HEK293 (cell line): Measurements from ENCODE around the gene FOXF1.

Experiments
- CTCF ChIA-PET: fragments of 350-600 bp; formaldehyde crosslinking; extraction: SDS; loops from one replicate; lab custom pipeline; 2021; ENCODE audit warnings: antibody characterized with exemption; lab: Yijun Ruan, JAX
- POLR2A ChIA-PET: fragments of 300-600 bp; formaldehyde crosslinking; extraction: SDS; loops from one replicate; lab custom pipeline; 2020; ENCODE audit warnings: antibody characterized with exemption, inconsistent platforms; lab: Yijun Ruan, JAX
- H3K27ac ChIP-seq: fragments of 200-500 bp; sonication (Bioruptor generic); 2 replicates; pipeline ENCODE4 v1.5.1; 2014; ENCODE audit warnings: low read depth, low read length, control low read depth, inconsistent platforms; ENCODE audit errors: extremely low read depth
- H3K36me3 ChIP-seq, 2 experiments: fragments of 200-500 bp in 1 of 2; sonication (Bioruptor generic) in 1 of 2; 1 replicate in 1 of 2; 2 replicates in 1 of 2; pipeline ENCODE4 v1.5.1; 2014 to 2017; ENCODE audit warnings: inconsistent platforms in 2 of 2, low read length in 2 of 2; ENCODE audit not compliant: control insufficient read depth in 2 of 2, insufficient read depth in 1 of 2
- H3K4me1 ChIP-seq: fragments of 200-500 bp; sonication (Bioruptor generic); 2 replicates; pipeline ENCODE4 v1.5.1; 2014; ENCODE audit warnings: mild to moderate bottlenecking, low read length, inconsistent platforms; ENCODE audit not compliant: control insufficient read depth, insufficient read depth
- H3K4me3 ChIP-seq: 2 replicates; pipeline ENCODE4 v1.5.1; 2011; ENCODE audit warnings: low read depth, mild to moderate bottlenecking, control low read depth, low read length, moderate library complexity
- H3K9me3 ChIP-seq: fragments of 200-500 bp; sonication (Bioruptor generic); 2 replicates; pipeline ENCODE4 v1.5.1; 2014; ENCODE audit warnings: low read depth, low read length, inconsistent platforms; ENCODE audit not compliant: control insufficient read depth, insufficient read depth
- GLIS1 ChIP-seq: fragments of 450-650 bp; formaldehyde crosslinking; IDR thresholded peaks from 2 replicates; pipeline ENCODE4 v1.5.1; 2016; ENCODE audit warnings: missing biosample characterization, missing genetic modification characterization
- HOXC10 ChIP-seq: sonication (generic); formaldehyde crosslinking; IDR thresholded peaks from 2 replicates; pipeline ENCODE4 v1.8.1; 2023; ENCODE audit warnings: mild to moderate bottlenecking, missing genetic modification reagents
- KLF16 ChIP-seq: fragments of 450-650 bp; formaldehyde crosslinking; IDR thresholded peaks from 2 replicates; pipeline ENCODE4 v1.5.1; 2017; ENCODE audit warnings: missing biosample characterization, missing genetic modification characterization
- YY1 ChIP-seq: fragments of 450-650 bp; formaldehyde crosslinking; IDR thresholded peaks from 2 replicates; pipeline ENCODE4 v1.5.1; 2018; ENCODE audit warnings: missing biosample characterization, missing genetic modification characterization
- ZNF112 ChIP-seq: fragments of 450-650 bp; formaldehyde crosslinking; IDR thresholded peaks from 2 replicates; pipeline ENCODE4 v1.5.0; 2017; ENCODE audit warnings: missing biosample characterization, missing genetic modification characterization
- ZNF146 ChIP-seq: fragments of 450-650 bp; formaldehyde crosslinking; IDR thresholded peaks from 2 replicates; pipeline ENCODE4 v1.5.1; 2016; ENCODE audit warnings: missing biosample characterization, missing genetic modification characterization
- ZNF48 ChIP-seq: fragments of 450-650 bp; formaldehyde crosslinking; IDR thresholded peaks from 2 replicates; pipeline ENCODE4 v1.5.1; 2016; ENCODE audit warnings: missing biosample characterization, missing genetic modification characterization
- ZNF623 ChIP-seq: fragments of 450-650 bp; formaldehyde crosslinking; IDR thresholded peaks from 2 replicates; pipeline ENCODE4 v1.5.1; 2016; ENCODE audit warnings: missing biosample characterization, missing genetic modification characterization
- ZNF626 ChIP-seq: fragments of 450-650 bp; sonication (Bioruptor Pico); formaldehyde crosslinking; IDR thresholded peaks from 2 replicates; pipeline ENCODE4 v1.5.1; 2018; ENCODE audit warnings: missing biosample characterization, missing genetic modification characterization, inconsistent platforms
- ZNF768 ChIP-seq: fragments of 450-650 bp; formaldehyde crosslinking; IDR thresholded peaks from 2 replicates; pipeline ENCODE4 v1.5.1; 2018; ENCODE audit warnings: missing biosample characterization, mild to moderate bottlenecking, missing genetic modification characterization
- ZSCAN30 ChIP-seq: fragments of 450-650 bp; IDR thresholded peaks from 2 replicates; pipeline ENCODE4 v1.5.1; 2018; ENCODE audit warnings: missing biosample characterization, mild to moderate bottlenecking, missing genetic modification characterization, moderate library complexity
- TF ChIP-seq, protein P1 (sequence below): fragments of 450-650 bp; formaldehyde crosslinking; IDR thresholded peaks from 2 replicates; pipeline ENCODE4 v1.5.1; 2016; ENCODE audit warnings: missing biosample characterization, missing genetic modification characterization, low read depth
- TF ChIP-seq, protein P2 (sequence below): fragments of 450-650 bp; formaldehyde crosslinking; IDR thresholded peaks from 2 replicates; pipeline ENCODE4 v1.5.1; 2017; ENCODE audit warnings: missing biosample characterization, mild to moderate bottlenecking, missing genetic modification characterization, moderate library complexity
- TF ChIP-seq, protein P3 (sequence below): fragments of 450-650 bp; formaldehyde crosslinking; IDR thresholded peaks from 2 replicates; pipeline ENCODE4; 2016; ENCODE audit warnings: missing biosample characterization, missing genetic modification characterization

The FOXF1 gene

DNA sequence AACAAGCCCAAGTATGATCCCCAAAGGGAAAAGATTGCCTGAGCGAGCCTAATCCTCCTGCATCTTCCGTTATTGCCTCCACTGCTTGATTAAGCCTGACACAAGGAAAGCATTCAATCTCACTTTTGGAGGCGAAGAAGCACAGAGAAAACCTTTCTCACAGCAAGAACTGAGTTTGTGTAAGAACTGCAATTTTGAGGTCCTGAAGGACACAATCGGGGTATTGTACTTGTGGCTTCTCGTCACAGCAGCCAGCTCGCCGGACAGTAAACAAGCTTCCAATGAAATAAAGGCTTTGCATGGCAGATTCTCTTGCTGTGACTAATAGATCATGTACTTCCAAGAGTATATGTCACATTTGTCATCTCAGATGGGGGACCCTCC is 18.7 kb upstream of the FOXF1 start:
- no peak overlapping the region for H3K4me3 ChIP-seq
- no peaks in the 10 kb centered on the region for H3K9me3 ChIP-seq
- H3K36me3 ChIP-seq = peaks cover 0 to 12% of the 10 kb centered on the region in 2 experiments; a peak in 1 of 3 replicates
- POLR2A ChIA-PET = no interaction called here
- CTCF ChIA-PET = interaction anchor here (1.0 kb wide), 1 partner anchor 239 kb away, joined by 3 read pairs; no protein-coding TSS in a partner anchor
- TF ChIP-seq, protein P1, sequence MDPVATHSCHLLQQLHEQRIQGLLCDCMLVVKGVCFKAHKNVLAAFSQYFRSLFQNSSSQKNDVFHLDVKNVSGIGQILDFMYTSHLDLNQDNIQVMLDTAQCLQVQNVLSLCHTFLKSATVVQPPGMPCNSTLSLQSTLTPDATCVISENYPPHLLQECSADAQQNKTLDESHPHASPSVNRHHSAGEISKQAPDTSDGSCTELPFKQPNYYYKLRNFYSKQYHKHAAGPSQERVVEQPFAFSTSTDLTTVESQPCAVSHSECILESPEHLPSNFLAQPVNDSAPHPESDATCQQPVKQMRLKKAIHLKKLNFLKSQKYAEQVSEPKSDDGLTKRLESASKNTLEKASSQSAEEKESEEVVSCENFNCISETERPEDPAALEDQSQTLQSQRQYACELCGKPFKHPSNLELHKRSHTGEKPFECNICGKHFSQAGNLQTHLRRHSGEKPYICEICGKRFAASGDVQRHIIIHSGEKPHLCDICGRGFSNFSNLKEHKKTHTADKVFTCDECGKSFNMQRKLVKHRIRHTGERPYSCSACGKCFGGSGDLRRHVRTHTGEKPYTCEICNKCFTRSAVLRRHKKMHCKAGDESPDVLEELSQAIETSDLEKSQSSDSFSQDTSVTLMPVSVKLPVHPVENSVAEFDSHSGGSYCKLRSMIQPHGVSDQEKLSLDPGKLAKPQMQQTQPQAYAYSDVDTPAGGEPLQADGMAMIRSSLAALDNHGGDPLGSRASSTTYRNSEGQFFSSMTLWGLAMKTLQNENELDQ (tag by site-specific recombination) = no peak
- TF ChIP-seq ZNF112 (no peak), KLF16 (tag by site-specific recombination) (no peak), YY1 (no peak), HOXC10 (no peak), ZSCAN30 (tag by site-specific recombination) (no peak), ZNF623 (tag by site-specific recombination) (no peak), ZNF146 (tag by site-specific recombination) (no peak)
- TF ChIP-seq, protein P2, sequence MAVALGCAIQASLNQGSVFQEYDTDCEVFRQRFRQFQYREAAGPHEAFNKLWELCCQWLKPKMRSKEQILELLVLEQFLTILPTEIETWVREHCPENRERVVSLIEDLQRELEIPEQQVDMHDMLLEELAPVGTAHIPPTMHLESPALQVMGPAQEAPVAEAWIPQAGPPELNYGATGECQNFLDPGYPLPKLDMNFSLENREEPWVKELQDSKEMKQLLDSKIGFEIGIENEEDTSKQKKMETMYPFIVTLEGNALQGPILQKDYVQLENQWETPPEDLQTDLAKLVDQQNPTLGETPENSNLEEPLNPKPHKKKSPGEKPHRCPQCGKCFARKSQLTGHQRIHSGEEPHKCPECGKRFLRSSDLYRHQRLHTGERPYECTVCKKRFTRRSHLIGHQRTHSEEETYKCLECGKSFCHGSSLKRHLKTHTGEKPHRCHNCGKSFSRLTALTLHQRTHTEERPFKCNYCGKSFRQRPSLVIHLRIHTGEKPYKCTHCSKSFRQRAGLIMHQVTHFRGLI = no peak
- TF ChIP-seq, protein P3, sequence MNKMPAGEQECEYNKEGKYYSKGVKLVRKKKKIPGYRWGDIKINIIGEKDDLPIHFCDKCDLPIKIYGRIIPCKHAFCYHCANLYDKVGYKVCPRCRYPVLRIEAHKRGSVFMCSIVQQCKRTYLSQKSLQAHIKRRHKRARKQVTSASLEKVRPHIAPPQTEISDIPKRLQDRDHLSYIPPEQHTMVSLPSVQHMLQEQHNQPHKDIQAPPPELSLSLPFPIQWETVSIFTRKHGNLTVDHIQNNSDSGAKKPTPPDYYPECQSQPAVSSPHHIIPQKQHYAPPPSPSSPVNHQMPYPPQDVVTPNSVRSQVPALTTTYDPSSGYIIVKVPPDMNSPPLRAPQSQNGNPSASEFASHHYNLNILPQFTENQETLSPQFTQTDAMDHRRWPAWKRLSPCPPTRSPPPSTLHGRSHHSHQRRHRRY (tag by site-specific recombination) = no peak
- no peak overlapping the region for H3K27ac ChIP-seq
- 0 out of 2 replicates have a peak, but pooled peaks cover 3% of the 10 kb centered on the region for H3K4me1 ChIP-seq

DNA sequence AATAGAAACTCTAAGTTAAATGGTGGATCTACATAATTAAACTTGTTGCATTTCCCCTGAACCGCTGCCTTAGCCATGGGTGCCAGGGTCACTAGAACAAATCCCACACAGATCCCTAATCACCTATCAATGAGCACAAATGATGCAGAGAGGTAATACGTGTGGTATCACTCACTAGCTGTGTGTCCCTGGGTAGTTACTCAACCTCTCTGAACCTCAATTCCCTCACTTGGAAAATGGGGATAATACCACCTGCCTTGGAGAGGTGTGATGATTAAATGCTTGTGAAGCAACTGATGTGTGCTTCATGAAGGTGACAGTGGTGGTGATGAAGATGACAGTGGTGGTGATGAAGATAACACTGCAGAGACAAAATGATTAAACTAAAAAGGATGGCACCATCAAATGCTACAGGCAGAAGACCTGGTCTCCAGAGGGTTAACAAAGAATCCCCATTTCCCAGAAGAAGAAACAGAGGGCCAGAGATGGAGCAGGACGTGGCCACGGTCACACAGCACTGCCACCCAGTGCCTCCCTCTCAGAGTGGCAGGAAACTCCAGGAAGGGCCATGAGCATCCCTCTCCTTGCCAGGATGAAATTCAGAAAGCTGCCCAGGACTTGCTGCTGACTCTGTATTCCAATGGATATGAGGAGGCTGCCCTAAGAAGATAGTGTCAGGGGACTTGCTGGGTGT is 17.9 kb upstream of the FOXF1 start:
- no peaks in the 10 kb centered on the region for H3K9me3 ChIP-seq
- no peak overlapping the region for H3K27ac ChIP-seq
- peaks cover 0 to 12% of the 10 kb centered on the region in 2 experiments; a peak in 1 of 3 replicates for H3K36me3 ChIP-seq
- no peak for TF ChIP-seq ZNF48 (tag by site-specific recombination)
- TF ChIP-seq ZNF768 (tag by site-specific recombination) = peak; percentile 72; the same call in 1 of the 2 replicates
- H3K4me3 ChIP-seq = no peak overlapping the region
- ChIA-PET POLR2A (no interaction called here), CTCF (interaction anchor here (0.8 to 1.0 kb wide), 2 partner anchors 26 to 240 kb away, joined by 3 to 4 read pairs; no protein-coding TSS in a partner anchor)
- H3K4me1 ChIP-seq = 0 out of 2 replicates have a peak, but pooled peaks cover 3% of the 10 kb centered on the region

DNA sequence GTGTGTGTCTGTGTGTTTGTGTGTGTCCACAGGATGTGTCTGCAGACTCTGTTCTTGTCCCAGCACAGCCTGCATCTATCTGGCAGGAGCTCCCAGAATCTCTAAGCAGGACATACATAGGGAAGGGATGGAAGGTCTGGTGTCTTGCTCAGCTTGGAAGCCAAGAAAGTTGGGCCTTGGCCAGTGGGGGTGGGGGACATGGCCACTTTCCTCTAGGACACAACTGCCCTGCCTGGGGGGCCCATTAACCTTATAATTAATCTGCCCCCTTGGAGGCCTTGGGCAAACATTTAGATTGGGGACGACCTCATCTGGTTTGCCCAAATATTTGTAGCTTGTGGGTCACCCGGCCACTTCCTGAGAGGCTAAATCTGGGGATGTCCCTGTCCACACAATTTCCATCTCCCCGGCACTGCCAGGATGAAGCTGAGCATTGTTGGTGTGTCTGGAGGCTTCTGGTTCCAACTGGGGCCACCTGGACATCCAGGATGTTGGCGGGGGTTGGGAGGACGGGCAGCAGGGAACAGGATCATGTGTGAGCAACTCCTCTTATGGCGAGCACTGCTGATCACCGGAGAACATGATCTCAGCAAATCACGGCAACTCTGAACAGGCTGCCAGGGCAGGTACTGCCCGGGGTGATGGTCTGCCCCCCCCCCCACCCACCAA is 17.2 kb upstream of the FOXF1 start:
- TF ChIP-seq GLIS1 (tag by site-specific recombination) = 0 out of 2 replicates have a peak, but pooled peaks have one; percentile 13
- no peak for TF ChIP-seq ZNF626 (tag by site-specific recombination)
- Histone ChIP-seq H3K4me1 (0 out of 2 replicates have a peak, but pooled peaks cover 3% of the 10 kb centered on the region), H3K9me3 (no peaks in the 10 kb centered on the region), H3K4me3 (no peak overlapping the region), H3K27ac (no peak overlapping the region), H3K36me3 (peaks cover 0 to 12% of the 10 kb centered on the region in 2 experiments; a peak in 1 of 3 replicates)
- POLR2A ChIA-PET = no interaction called here
- CTCF ChIA-PET = interaction anchor here (0.8 to 1.3 kb wide), 2 partner anchors 25 to 241 kb away, joined by 3 to 4 read pairs; no protein-coding TSS in a partner anchor
